Panc1 (cell line): ENCODE measurements around the gene FFAR3.

ENCODE experiments used
- CTCF ChIP-seq: fragments of 450-650 bp; IDR thresholded peaks from 2 replicates; pipeline ENCODE4 v1.5.1; 2017; ENCODE audit warnings: mild to moderate bottlenecking
- POLR2AphosphoS5 ChIP-seq: IDR thresholded peaks from 2 replicates; pipeline ENCODE4 v1.6.1; 2012; ENCODE audit warnings: mild to moderate bottlenecking, low read depth, low read length, moderate library complexity
- REST ChIP-seq, 2 experiments: IDR thresholded peaks; 2 replicates each; pipeline ENCODE4 v1.6.1; 2011 to 2012; ENCODE audit warnings: low read depth in 2 of 2, control low read depth in 1 of 2, low read length in 1 of 2, mild to moderate bottlenecking in 1 of 2, moderate library complexity in 1 of 2; ENCODE audit not compliant: insufficient read depth in 1 of 2

- no peak for TF ChIP-seq CTCF
- TF ChIP-seq REST (IDR thresholded peaks at IDR 0.05; ENCODE audit: insufficient read depth in 1 of 2, low read depth in 2 of 2, low read length in 1 of 2) = no peak
- no peak for TF ChIP-seq POLR2AphosphoS5
These were observed 34.8 kb downstream of the FFAR3 start for GRCh38 chr19:35392742-35393715.
